NCI-H2029 (cell line): ENCODE data around the gene ZNF692.
"Not testable (repeated sequence)": the region's sequence is repeated elsewhere in the genome, so short reads cannot be mapped to it uniquely, and the experiment has no call there.

Source experiments
- DNase-seq: peaks from one replicate; lab custom pipeline; 2025; lab: John Stamatoyannopoulos, UW

Gene ZNF692, protein sequence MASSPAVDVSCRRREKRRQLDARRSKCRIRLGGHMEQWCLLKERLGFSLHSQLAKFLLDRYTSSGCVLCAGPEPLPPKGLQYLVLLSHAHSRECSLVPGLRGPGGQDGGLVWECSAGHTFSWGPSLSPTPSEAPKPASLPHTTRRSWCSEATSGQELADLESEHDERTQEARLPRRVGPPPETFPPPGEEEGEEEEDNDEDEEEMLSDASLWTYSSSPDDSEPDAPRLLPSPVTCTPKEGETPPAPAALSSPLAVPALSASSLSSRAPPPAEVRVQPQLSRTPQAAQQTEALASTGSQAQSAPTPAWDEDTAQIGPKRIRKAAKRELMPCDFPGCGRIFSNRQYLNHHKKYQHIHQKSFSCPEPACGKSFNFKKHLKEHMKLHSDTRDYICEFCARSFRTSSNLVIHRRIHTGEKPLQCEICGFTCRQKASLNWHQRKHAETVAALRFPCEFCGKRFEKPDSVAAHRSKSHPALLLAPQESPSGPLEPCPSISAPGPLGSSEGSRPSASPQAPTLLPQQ

DNA sequence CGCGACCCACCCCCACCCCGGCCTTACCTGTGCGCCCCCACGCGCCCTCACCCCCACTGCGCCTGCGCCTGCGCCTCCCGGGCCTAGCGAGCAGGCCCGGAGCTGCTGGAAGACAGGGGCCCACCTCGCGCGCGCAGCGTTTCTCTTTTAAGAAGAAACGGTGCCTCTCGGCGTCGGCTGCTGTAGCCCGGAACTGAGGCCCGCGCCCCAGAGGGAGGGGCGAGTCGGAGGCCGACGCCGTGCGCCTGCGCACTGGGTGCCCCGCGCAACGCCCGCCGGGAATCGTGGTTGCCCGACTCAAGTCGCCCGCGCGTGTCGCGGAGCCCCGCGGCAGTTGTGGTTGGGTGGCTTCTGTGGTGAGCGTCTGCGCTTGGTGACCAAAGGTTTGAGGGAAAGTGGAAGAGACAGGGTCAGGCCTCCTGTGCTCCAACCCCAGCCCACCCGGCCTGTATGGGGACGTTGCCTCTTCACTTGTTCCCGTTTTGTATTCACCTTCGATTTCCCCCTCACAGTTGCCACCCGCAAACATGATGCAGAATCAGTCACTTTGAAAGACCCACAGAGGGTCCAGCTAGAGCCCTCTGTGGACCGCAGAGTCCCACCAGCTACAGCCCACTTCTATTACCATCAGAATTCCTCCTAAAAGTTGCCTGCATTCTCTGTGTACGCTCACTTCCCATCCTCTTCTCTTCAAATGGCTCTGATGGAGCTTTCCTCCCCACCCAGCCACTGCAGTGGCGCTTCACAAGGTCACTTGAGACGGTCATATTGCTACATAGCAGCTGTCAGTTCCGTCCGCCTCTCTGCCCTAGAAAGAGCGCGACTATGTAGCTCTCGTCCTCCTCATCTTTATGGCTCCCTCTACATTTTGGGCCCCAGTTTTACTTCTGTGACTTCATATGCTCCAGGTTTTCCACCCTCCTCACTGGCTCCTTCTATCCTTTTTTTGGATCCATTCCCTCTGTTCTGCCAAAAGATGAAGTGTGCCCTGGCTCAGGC, at the start of gene ZNF692:
Gene ZNF692, minus strand, starts transcription at position 195 of the 999 bp plus-strand sequence. CDS start 776 bp downstream, outside the sequence.
- DNase-seq, result peak; percentile 91

DNA sequence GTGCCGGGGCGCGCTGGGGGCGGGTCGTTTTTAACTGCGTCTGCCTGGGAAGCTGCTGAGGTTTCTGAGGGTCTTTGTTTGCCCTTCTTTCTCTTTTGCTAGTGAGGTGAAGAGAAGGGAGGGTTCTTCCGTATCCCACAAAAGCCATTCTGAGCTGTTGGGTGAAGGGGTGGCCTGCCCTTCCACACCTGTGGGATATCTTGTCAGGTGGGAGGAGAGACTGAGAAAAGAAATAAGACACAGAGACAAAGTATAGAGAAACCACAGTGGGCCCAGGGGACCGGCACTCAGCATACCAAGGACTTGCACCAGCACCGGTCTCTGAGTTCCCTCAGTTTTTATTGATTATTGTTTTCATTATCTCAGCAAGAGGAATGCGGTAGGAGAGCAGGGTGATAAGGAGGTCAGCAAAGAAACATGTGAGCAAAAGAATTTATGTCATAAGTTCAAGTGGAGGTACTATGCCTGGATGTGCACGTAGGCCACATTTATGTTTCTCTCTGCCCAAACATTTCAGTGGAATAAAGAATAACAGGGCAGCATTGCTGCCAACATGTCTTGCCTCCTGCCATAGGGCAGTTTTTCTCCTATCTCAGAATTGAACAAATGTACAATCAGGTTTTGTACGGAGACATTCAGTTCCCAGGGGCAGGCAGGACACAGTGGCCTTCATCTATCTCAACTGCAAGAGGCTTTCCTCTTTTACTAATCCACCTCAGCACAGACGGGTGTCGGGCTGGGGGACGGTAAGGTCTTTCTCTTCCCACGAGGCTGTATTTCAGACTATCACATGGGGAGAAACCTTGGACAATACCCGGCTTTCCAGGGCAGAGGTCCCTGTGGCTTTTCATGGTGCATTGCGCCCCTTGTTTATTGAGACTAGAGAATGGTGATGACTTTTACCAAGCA, 48.1 kb upstream of the ZNF692 start:
- no peak for DNase-seq

DNA sequence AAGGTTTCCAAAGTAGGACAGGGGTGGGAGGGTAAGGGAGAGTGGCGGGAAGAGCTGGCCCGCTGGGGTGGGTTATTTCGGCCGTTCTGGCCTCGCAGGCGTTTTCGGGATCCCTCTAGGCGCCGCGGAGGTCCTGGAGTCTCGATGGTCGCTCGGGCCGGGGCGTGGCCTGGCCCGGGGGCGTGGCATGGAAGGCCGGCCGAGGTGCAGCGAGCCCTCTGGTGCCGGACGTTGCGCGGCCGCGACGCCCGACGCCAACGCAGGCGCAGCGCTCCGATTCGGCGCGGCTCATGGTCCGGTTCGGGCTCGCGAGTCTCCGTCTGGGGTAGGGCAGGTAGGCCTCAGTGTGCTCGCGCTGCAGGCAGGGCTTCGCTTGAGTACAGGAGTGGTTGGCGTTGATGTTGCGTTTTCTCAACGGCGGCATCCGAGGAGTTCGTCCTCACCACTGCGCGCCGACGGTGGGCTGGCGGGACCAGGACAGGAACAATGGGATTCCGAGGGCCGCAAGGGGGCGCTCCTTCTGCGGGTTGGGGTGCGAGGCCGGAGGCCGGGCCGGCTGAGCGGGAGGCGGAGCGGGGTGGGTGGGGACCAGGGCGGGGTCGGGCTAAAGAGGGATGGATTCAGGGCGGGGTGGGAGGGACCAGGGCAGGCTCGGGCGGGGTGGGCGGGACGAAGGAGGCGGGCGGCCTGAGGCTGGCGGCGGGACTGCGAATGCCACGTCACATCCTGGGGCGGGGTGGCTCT, 47.3 kb upstream of the ZNF692 start, which contains the start of gene PGBD2:
Gene PGBD2, plus strand, starts transcription at position 227 of the 744 bp plus-strand sequence. CDS start 7,628 bp downstream, outside the sequence.
- peak; percentile 81 for DNase-seq

DNA sequence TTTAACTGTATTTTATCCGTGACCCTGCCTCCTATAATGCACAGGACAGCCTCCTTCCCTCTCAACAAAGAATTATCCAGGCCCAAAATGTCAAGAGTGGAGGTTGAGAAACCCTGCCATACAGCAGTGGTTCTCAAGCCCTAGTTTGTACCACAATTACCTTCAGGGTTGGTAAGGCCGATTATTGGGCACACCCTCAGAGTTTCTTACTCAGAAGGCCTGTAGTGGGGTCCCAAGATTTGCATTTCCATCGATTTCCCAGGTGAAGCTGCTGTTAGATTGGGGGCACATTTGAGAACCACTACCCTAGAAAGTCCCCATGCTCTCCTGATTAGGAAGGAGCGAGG, 46.8 kb upstream of the ZNF692 start:
- DNase-seq, result no peak

DNA sequence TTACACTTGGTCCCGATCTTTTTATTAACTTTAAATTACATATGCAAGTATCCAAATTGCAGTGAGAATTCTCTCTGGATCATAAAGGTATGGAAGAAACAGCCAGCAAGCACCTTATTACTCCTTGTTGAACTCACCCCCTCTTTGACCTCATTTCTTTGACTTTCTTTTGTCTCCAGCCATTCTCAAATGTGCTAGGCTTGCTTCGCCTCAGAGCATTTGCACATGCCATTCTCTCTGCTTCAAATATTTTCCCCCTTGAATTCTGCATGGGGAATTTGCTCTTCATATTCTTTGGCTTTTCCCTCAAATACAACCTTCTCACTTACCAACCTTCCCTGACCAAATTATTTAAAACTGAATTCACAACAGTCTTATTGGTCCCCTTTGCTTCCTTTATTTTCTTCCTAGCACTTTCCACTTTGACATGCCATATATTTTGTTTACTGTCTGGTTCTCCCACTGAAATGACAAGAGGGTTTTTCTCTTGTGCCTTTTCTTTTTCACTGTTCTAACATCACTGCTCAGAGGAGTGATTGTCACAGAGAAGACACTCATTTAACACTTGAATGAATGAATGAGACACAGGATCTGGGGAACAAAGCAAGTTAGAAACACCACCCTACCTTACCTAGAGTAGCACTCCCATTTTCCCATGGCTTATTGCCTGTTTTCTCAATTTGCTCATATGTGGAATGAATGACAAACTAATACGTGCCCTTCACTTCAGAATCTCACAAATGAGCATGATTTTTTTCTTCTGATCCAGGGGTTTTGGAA, 45.7 kb upstream of the ZNF692 start:
- no peak for DNase-seq

DNA sequence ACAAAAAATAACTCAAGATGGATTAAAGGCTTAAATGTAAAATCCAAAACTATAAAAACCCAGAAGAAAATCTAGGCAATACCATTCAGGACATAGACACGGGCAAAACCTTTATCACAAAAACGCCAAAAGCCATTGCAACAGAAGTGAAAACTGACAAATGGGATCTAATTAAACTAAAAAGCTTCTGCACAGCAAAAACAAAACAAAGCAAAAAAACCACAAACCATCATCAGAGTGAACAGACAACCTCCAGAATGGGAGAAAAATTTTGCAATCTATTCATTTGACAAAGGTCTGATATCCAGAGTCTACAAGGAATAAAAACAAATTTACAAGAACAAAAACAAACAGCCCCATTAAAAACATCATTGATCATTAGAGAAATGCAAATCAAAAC, 42.7 kb upstream of the ZNF692 start:
- no peak for DNase-seq

DNA sequence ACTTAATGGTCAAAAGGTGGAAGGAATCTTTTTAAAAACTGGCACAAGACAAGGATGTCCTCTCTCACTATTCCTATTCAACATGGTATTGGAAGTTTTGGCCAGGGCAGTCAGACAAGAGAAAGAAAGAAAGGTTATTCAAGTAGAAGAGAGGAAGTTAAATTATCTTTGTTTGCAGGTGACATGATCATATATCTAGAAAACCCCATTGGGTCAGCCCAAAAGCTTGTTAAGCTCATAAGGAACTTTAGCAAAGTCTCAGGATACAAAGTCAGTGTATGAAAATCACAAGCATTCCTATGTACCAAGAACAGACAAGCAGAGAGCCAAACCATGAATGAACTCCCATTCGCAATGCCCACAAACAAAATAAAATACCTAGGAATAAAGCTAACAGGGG, 41.8 kb upstream of the ZNF692 start:
- no peak for DNase-seq

DNA sequence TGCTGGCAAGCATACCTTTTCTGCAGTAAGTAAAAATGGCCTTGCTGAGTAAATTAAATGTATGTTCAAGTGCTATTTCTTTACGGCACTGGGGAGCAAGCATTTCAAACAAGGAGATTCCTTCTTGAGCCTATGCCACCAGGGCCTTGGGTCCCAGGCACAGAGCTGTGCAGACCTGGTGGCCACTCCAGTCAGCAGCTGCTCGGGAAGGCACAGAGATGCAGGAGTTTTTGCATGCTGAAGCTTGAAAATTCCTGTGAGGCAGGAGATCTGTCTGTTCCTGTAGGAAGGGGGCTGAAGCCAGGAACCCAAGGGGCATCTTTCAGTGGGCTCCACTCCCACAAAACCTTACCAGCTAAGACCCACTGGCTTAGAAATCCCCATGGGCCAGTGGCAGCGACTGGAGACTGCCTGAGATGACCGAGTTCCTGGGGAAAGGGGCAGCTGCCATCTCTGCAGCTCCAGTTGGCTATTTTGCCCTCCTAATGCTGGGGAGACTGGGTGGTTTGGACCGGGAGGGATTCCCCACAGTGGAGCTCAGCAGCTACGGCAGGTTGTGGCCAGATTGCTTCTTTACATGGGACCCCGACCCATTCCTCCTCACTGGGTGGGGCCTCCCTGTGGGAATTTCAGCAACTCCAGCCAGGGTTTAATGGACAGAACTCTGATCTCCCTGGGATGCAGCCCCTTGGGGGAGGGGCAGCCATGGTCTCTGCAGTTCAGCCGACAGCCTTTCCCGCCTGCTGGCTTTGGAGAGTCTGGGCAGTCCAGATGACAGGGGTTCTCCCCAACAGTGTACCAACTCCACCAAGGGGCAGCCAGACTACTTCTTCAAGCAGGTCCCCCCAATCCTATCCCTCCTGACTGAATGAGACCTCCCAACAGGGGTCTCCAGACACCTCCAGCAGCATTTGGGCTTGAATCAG, 38.8 kb upstream of the ZNF692 start:
- no peak for DNase-seq

DNA sequence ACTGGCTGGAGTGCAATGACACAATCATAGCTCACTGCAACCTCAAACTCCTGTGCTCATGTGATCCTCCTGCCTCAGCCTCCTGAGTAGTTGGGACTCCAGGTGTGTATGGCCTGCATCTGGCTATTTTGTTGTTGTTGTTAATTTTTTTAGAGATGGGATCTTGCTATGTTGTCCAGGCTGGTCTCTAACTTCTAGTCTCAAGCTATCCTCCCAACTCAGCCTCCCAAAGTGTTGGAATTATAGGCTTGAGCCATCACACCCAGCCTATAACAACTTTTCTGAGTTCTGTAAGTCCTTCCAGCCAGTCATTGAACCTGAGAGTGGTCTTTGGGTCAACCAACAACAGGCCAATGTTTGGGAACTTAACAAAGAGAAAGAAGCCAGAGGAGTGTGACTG, 36.0 kb upstream of the ZNF692 start:
- no peak for DNase-seq

DNA sequence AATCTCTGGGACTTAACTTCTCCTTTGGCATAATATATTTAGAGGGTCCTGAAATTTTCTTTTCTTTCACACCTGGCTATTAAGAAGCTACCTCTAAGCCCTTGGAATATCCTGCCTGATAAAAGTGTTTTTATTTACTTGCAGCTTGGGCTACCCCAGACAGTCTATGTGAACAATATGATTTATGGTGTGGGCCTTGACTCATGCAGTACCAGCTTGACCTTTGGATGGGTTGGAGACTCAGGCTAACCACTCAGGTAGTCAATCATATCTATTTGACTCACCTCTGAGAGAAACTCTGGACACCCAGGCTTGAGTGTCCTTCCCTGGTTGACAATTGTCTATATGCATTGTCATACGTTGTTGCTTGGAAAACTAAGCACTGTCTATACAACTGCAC, 33.7 kb upstream of the ZNF692 start:
- DNase-seq, result no peak

DNA sequence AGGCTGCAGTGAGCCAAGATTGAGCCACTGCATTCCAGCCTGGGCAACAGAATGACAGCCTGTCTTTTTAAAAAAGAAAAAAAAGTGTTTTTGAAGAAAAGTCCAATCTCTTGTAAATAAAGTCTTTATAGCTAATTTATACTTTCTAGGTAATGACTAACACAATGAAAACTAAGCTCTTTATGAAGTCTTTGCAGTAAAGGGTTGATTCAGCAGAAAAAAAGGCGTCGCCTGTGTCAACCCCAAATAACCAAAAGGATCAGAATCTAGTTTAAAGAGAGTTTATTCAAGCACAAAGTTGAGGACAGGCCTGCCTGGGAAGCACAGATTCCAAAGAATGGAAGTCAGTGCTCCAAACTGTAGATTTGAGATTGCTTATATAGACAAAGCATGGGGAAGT, 32.9 kb upstream of the ZNF692 start:
- DNase-seq, result no peak

DNA sequence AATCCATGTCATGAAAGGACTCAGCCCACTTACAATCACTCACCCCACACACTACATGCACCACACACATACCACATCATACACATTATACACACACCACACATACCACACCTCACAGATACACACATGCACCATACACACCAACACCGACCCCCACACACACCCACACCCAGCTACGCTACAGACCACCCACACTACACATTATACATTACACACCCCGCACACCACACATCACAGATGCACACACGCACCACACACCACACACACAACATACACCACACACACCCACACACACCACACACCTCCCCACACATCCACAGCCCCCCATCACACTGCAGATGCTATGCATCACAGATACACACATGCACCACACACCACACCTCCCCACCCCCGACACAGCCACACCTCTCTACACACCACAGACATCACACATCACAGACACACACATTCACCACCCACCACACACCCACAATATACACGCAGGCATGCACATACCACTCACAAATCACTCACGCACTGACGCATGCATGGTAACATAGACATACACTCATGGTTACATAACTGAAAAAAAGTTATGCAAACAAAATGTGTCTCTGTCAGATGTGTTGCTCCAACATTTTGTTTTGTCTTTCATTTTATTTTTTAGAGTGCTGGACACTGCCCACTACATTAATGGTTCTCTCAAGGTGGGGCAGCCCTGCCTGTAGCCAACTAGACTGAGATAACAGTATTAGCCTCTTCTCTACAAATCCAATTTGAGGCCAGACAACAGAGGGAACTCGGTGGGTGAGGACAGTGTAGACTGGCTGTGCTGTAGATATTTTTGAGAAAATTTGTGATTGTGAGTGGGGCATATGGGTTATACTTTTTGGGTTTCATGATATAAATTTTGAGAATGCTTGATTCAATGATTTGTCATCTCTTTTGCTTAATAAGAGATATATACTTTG, 31.9 kb upstream of the ZNF692 start:
- no peak for DNase-seq

DNA sequence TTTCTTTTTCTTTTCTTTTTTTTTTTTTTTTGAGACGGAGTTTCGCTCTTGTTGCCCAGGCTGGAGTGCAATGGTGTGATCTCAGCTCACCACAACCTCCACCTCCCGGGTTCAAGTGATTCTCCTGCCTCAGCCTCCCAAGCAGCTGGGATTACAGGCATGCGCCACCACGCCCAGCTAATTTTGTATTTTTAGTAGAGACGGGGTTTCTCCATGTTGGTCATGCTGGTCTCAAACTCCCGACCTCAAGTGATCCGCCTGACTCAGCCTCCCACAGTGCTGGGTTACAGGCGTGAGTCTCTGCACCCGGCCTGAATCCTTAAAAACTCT, 31.0 kb upstream of the ZNF692 start:
- DNase-seq, result not testable (repeated sequence)

DNA sequence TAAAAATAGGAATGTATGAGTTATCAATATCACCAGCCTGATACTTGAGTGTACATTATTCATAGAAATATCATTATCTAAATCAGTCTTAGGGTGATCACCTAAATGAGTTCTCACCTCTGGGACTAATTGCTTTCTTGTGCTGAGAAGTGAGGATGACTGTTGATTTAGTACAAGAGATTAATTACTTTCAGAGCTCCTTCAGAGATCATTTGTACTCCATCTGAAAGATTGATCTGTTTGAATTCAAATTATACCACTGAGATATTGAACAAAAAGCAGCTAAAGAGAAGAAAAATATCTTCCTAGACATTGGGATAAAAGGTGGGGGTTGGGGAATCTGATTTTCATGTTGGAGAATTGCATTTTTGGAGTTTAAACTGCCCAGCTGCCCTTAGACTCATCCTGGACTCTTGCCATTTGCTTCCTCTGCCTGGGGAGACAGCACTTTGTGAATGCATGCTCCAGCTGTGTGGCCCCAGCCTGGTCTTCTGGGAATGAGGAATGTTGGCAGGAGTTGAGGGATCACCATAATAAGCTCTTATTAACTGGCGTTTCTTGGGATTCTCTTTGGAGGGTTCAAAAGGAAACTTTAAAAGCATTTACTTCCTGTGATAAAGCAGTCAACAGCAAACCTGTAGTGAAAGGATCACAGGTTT, 27.5 kb upstream of the ZNF692 start:
- DNase-seq, result no peak

DNA sequence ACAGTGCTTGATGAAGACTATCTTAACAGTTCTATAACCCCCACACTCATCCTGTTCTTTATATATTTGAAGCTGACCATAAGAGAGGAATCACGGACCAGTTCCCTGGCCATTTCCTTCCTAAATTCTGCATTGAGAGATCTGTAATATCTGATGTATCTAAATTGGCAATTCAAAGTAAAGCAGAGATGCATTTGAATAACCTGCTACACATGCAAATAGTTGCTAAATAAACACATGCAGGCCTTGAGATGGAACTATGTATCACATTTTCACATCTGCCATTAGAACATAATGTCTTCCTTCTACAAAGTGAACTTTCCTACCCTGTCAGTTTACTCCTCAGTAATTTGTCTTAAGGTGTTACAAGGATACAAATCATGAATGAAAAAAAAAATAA, 26.8 kb upstream of the ZNF692 start:
- no peak for DNase-seq

DNA sequence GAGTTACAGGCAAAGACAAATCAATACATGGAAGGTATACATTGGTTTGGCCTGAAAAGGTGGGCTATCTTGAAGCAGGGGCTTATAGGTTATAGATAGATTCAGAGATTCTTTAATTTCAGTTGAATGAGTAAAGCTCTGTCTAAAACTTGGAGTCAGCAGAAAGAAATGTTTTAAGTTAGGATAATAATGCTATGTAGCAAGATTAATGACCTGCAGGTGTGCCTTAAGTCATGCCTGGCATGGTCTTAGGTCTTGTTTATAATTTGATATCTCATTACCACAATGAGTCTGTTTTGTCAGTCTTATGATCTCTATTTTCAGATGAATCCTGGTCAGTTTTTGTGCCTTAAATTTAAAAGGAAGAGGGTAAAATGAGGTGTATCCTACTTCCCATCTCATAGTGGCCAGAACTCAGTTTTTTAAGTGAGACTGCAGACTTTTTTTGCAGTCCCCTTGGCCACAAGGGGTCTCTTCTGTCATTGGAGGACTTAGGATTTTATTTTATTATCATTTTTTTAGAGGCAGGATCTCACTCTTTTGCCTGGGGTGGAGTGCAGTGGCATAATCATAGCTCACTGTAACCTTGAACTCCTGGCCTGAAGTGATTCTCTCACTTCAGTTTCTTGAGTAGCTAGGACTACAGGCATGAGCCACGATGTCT, 25.9 kb upstream of the ZNF692 start:
- no peak for DNase-seq

DNA sequence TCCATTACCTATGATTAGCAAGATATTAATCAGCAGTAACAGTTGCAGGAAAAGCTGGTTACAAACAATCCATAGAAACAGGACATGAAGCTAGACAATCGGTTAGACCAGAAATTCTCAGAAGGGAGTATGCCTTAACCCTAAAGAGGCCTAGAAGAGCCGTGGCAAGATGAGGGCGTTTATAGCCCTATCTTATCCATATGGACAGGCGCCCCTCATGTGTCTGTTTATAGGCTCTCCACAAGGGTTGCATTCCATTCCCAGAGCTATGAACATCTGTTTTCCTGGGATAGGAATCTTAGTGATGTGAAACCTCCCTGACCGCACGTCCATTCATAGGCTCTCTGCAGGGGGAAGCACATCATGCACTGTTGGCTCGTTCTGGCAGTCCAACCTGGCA, 23.5 kb upstream of the ZNF692 start:
- DNase-seq, result not testable (repeated sequence)
